Measurements from ENCODE around the gene ZMYND10.

The ZMYND10 gene

DNA sequence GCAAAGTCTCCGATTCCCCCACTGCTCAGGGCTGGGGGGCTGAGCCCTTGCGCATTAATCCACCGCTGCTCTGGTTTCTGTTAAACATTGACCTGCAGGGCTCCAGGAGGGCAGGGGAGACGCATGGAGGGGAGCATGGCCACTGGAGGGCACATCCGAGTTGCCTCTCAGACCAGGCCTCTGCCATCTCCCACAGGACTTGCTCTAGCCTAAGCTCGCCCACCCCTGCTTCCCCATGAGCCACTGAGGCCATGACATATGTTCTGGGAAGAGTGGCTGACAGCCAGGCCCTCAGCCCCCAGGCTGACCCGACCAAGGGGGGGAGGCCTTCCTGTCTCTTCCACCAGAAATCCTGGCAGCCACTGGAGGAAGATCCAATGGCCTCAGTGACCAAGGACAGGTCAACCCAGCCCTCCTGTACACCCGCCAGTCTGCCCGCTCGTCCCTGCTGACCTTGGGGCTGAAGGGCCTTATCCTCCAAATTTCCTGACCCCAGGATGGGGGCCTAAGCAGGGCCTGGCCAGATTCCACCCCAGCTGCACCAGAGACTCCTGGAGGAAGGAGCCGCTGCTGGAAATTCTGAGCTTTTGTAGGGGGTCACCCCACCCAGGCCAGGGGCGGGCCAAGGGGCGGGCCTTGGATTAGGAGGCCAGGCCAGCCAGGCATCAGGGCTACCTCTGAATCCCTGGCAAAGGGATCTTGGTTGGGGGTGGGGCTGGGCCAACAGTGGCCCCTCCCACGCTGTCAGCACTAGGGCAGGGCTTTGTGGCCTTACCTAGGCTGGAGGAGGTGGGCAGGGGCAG is 42.3 kb downstream of the ZMYND10 start, which contains the start of gene HYAL1:
HYAL1 (minus strand) TSS at position 562 of the 803 bp plus-strand sequence. CDS start 618 bp downstream, outside the sequence.
- DNase-seq (ENCODE audit: low read depth in 2 of 2) = no peak

DNA sequence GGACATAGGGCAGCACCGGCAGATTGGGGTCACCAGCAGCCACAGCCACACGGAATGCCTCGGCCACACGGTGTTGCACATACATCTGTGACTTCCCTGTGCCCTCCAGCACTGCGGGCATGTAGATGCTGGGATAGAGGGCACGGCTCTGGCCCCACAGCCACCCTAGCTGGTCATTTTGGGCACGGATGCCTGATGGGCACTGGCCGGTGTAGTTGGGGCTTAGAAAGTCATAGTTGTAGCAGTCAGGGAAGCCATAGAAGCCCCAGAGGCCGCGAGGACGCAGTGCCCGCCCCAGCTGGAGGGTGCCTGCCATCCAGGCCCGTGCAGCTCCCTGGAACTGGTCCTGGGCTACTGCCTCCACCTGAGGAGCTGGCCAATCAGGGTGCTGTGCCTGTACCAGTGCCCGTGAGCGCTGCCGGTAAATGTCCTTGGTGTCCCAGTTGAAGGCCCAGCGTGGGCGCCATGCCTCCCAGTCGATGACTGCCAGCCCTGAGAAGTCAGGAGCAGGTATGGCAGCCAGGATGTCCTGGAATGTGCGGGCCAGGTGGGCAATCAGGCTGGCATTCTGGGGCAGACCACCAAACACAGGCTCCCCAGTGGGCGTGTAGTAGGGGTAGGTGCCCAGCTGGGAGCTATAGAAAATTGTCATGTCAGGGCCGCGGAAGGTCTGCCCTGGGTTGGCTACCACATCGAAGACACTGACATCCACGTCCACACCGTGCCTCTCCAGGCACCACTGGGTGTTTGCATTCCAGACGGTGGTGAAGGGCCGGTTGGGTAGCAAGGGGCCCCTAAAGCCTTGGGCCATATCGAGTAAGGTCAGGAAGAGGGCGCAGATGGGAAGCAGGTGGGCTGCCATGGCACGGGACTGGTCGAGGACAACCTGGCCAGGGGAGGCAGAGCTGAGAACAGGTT is 43.2 kb downstream of the ZMYND10 start:
- no peak for DNase-seq (ENCODE audit: low read depth in 2 of 2)

DNA sequence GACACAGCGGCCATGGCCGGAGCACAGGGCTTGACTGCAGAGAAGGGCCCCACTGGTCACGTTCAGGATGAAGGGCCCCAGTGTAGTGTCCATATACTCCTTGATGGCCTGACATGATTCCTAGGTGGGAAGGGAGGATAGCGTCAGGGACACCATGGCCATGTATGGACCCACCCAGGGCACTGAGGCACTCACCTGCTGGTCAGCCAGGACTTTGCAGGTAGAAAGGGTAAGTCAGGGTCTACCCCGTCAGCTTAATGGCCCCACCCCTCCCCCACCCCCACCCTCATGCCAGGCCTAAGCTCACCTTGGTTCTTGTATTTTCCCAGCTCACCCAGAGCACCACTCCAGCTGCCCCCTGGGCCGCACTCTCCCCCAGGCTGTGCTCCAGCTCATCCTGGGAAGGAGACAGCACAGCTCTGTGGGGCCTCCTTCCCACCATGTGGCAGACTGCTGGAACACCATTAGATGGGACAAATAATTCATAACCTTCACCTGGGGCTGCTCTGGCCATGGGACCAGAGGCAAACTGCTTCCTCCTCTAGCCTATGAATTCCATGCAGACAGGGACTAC is 44.8 kb downstream of the ZMYND10 start:
- DNase-seq (ENCODE audit: low read depth in 2 of 2) = no peak

DNA sequence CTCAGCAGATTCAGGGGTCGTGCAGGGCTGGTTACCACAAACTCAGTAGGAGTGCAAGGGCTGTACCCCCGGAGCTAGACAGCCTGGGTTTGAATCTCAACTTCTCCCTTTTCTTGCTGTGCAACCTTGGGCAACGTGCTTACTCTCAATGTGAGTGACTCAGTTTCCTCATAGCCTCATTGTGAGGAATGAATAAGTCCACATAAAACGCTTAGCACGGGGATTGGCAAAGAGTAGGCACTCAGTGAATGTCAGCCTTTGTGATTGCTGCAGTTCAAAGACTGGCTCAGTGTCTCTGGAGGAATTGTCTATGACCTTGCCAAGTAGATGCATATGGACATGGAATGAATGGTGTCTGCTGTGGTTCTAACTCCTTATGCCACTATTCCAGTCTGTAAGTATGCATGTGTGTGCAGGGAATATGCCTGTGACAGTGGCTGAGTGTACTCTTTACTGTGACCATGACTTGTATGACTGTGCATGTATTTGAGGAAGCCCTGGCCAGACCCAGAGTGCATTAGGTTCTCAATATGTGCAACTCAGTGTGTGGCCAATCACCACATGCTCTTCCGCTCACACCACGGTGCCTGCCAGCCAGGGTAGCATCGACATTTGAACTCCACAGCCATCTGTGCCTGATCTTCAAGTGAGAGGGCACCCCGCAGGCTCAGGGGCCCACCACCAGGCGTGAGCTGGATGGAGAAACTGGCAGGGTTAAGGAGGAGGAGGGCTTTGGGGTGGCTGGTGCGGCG is 45.4 kb downstream of the ZMYND10 start:
- peak in 1 of 2 experiments; percentile 6 for DNase-seq (ENCODE audit: low read depth in 2 of 2)

DNA sequence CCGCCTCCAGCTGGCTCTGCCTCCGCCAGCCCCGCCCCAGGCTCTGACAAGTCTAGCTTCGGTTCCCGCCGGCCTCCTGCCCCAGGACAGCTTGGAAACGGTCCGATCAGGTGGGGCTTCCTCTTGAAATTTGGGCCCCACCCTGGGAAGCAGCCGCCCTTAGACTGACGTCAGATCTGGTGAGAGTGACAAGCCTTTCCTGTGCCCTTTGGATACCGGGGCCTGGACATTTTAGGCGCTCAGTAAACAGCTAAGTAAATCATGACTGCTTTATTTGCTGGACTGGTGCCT is 45.9 kb downstream of the ZMYND10 start:
- DNase-seq (ENCODE audit: low read depth in 2 of 2) = no peak

DNA sequence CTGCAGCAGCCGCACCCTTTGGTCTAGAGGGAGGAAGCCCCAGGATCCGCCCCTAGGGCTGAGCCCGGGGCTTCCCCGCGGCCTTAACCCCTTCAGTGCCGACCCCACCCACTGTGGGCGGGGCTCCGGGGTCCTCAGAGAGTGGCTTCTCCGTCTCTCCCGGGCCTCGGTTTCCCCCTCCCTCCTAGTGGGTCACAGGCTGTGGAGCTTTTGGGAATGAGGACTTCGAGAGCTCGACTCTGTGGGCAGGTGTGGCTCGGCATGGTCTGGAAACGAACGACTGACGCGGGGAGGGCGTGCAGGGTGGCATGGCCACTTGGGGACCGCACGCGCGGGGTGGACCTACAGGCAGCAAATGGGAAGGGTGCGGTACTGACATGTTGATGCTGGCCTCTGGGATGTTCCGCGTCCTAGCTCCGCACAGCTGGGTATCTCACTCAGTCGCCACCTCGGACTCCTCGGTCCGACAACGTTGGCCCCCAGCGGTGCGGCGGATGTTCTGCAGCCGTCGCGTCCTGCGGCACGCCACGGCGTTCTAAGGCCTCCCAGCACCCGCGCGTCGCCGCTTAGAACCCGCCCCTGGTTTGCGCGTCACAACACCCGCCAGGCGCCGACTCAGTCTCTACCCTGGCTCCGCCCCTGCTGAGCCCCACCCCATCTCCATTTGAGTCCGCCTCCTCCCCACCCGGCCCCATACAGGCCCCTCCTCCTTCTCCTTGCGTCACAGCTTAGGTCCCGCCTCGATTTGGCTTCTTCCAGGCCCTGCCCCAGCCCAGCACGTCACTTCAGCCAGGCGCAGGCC is 46.5 kb downstream of the ZMYND10 start, which contains the start of the genes HYAL3 and NAA80:
HYAL3 (minus strand) TSS at position 570 of the 802 bp plus-strand sequence. CDS start 3,803 bp downstream, outside the sequence.
NAA80 (minus strand) TSS at position 570 of the 802 bp plus-strand sequence. CDS start 1,942 bp downstream, outside the sequence.
- DNase-seq (ENCODE audit: low read depth in 2 of 2) = peak; percentile 98 to 99

GRCh38 chr3:50297896-50298725 is 47.4 kb downstream of the ZMYND10 start:
- no peak for DNase-seq (ENCODE audit: low read depth in 2 of 2)

DNA sequence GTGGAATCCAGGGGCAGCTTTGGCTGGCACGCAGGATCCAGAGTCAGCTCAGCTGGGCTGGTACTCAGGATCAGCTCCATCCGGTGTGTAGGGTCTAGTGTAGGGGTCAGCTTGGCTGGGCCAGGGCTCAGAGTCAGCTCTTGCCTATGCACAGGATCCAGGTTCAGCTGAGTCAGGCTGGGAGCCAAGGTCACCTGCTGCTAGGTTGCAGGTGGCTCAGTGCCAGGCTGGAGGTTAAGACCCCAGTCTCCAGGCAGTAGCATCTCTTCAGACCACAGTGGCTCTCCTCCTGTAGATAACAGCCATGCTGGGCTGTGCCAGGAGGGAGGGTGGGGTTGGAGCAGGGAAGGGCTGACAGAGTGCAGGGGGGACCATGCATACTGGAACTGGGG is 48.2 kb downstream of the ZMYND10 start:
- DNase-seq (ENCODE audit: low read depth in 2 of 2) = no peak

GRCh38 chr3:50296721-50297383 is 48.7 kb downstream of the ZMYND10 start:
- no peak for DNase-seq (ENCODE audit: low read depth in 2 of 2)

- DNase-seq (ENCODE audit: low read depth in 2 of 2) = no peak
Measured at GRCh38 chr3:50295553-50296431, 49.7 kb downstream of the ZMYND10 start.

DNA sequence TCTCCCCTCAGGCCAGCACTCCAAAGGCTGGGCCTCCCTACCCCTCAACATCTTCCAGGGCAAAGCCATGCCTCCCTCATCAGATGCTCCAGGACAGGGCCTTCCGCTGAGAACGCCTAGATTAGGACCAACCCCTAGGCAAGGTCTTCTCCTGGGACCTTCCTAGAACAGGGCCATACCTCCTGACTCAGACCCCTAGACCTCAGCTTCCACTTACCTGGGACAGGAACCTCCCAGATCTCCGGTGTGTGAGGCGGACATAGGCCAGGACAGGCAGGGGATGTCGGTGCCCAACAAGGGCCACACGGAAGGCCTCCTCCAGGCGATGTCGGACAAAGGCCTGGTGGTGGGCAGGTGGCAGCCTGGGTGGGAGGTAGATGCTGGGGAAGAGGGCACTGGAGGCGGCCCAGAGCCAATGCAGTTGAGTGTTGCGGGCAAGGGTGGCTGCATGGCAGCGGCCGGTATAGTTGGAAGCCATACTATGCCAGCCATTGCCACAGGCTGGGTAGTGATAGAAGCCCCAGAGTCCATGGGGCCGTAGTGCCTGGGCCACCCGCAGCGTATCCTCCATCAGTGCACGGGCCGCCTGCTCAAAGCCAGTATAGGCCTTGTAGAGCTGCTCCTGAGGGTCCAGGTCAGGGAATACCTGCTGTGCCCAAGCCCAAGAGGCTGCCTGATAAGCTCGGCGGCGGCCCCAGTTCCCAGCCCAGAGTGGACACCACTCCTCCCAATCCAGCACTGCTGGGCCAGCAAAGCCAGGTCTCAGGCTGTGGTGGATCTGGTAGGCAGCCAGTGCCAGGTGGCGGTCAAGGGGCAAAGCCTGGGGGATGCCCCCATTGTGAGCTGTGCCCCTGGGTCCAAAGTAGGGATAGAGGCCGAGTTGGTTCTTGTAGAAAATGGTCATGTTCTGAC is 50.8 kb downstream of the ZMYND10 start:
- no peak for DNase-seq (ENCODE audit: low read depth in 2 of 2)

DNA sequence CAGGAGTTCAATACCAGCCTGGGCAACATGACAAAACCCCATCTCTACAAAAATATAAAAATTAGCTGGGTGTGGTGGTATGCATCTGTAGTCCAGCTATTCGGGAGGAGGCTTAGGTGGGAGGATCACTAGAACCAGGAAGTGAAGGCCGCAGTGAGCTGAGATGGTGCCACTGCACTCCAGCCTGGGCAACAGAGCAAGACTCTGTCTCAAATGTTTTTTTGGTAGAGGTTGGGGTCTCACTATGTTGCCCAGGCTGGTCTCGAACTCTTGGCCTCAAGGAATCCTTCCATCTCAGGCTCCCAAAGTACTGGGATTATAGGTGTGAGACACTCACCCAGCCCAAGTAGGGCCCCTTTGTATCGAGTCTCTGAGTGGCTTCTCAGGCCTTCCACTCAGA is 51.4 kb downstream of the ZMYND10 start:
- no peak for DNase-seq (ENCODE audit: low read depth in 2 of 2)

DNA sequence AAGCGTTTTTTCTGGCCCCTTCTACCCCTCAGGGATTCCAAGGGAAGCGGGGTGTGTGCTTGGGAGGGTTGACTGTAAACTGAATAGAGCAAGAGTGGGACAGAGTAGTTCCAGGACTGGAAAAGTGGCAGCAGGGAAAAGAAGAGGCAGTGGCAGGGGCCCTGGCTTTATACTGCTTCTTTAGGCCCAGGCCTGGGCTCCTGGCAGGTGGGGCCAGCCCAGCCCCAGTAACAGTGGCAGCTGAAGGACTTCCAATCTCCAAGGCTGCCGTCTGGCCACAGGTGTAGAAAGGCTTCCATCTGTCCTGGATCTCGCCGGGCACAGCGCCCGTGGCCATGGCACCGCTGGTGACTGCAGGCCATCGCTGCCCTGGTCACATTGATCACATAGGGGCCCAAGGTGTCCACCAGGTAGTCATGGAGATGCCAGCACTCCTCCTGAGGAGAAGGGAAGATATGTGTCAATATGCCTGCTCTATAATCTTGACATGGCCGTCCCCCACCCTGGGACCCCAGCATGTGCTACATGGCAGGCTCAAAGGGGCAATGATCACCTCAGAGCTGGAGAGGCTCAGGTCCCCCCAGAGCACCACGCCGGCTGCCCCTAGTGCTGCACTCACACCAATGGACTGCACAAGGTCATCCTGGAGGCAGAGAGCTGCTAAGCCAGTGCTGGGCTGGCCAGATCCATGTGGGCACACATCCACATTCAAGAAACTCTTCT is 52.3 kb downstream of the ZMYND10 start:
- no peak for DNase-seq (ENCODE audit: low read depth in 2 of 2)

GRCh38 chr3:50292159-50293078 is 53.1 kb downstream of the ZMYND10 start, which contains the start of gene IFRD2:
Gene IFRD2, minus strand, starts transcription at chr3:50292429. Its CDS starts 155 bp downstream, at chr3:50292274.
- DNase-seq (ENCODE audit: low read depth in 2 of 2) = peak; percentile 91 to 93
